Right forelimb (tissue), 1 donor: ENCODE results near the gene CARM1.
"Not testable (repeated sequence)": the region's sequence is repeated elsewhere in the genome, so short reads cannot be mapped to it uniquely, and the experiment has no call there.

Experiments
- DNase-seq: peaks from one replicate; pipeline ENCODE4 v3.0.0-alpha.2; 2018

The CARM1 gene

DNA sequence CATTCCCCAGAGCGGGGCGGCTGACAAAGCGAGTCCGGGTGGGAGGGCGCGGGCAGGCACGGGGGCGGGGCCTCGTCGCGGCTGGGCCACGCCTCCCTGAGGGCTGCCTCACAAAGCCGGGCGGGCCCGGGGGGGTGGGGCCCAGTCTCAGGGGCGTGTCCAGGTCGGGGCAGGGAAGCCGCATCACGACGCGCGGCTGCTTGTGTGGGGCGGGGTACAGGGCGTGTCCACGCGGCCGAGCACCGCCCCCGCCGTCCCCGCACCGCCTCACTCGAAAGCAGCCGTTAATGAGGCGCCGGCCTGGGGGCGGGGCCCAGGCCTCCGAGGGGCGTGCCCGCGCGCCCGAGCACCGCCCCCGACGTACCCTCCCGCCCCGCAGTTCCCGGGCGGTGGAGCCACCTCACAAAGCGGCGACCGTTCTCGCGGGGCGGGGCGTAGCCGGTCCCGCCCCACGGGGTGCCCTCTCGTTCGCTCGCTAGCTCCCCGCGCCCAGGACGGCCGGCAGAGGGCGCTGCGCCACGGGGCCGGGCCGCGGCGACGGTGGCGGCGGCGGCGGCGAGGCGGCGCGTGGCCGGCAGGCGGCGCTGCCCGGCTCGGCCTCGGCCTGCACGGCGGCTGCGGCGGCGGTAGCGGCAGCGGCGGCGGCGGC lies at the start of gene CARM1:
CARM1 (plus strand) TSS at position 599 of the 649 bp plus-strand sequence. CDS start 150 bp downstream, outside the sequence.
- DNase-seq = peak; percentile 100

DNA sequence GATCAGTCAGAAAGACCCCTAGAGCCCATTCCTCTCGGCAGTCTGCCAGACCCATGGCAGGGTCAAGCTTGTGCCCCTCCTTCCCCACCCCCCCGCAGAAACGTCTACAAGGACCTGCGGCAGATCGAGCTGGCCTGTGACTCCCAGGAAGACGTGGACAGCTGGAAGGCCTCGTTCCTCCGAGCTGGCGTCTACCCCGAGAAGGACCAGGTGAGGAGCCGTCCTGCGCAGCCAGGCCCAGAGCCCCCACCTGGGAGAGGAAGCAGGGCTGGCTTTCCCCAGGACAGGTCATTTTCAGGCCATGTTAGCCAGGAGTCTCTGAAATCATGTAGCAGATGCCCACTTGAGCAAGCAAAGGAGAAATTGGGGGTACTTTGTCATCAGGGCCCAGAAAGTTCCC lies 47.7 kb upstream of the CARM1 start:
- DNase-seq = no peak

DNA sequence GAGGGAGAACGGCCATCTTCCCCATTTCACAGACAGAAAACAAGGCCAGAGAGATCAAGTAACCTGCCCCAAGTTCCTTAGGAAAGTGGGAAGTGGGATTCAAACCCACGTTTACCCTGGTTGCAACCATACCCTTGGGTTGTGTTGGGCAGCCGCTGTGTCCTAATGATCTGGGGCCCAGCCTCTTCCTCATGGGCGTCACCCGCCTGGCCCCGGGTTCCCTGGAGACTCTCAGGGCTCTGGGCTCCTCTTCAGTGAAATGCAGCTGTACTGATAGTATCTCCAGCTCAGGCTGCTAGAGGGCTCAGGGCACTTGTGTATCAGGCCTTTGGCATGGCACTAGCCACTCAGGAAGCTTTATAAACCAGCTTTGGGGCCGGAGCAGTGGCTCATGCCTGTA lies 45.1 kb upstream of the CARM1 start:
- DNase-seq = no peak

DNA sequence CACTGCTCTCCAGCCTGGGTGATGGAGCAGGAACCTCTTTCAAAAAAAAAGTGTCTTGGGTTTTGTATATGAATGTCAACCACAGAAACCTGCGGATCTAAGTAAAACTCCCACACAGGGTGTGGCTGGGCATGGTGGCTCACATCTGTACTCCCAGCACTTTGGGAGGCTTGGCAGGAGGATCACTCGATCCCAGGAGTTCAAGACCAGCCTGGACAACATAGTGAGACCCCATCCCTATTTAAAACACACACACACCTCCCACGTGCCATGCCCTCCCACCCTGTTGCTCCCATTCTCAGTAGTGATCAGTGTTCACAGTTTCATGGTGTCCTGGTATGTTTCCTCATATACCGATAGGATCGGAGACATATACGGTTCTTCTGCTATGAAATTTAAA lies 44.5 kb upstream of the CARM1 start:
- no peak for DNase-seq

DNA sequence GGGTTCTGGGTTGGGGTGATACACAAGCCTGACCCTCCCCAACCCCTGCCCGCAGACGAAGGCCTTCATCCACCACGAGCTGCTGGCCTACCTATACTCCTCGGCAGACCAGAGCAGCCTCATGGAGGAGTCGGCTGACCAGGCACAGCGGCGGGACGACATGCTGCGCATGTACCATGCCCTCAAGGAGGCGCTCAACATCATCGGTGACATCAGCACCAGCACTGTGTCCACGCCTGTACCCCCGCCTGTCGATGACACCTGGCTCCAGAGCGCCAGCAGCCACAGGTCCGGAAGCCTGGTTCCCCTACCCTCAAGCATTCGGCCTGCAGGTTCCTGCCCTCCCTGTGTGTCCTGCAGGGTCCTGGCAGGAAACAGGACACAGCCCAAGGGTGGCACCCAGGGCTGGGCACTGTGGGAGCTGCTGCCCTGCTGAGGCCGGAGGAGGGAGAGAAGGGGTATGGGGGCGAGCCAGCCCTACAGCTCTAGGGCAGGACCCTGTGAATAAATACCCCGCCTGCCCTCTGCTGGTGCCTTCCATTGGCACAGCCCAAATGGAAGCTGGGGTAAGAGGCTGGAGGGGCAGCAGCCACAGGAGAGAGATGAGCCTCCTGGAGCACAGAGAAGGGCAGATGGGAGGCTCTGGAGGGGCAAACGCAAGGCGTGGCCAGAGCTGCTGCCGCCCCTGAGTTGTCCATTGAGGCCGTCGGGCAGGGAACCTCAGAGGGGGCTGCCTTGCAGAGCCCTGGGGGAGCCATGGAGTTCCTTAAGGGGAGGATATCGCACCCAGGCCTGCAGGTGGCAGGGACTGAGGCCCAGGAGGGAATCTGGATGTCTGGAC lies 42.2 kb upstream of the CARM1 start:
- no peak for DNase-seq

DNA sequence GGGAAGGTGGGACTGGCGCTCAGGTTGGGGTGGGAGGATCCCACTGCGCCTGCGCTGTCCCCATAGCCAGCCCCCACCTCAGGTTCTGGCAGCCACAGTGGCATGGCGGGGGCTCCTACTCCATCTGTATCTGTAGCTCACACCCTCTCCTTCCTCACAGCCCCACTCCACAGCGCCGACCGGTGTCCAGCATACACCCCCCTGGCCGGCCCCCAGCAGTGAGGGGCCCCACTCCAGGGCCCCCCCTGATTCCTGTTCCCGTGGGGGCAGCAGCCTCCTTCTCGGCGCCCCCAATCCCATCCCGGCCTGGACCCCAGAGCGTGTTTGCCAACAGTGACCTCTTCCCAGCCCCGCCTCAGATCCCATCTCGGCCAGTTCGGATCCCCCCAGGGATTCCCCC lies 41.4 kb upstream of the CARM1 start:
- DNase-seq = no peak

DNA sequence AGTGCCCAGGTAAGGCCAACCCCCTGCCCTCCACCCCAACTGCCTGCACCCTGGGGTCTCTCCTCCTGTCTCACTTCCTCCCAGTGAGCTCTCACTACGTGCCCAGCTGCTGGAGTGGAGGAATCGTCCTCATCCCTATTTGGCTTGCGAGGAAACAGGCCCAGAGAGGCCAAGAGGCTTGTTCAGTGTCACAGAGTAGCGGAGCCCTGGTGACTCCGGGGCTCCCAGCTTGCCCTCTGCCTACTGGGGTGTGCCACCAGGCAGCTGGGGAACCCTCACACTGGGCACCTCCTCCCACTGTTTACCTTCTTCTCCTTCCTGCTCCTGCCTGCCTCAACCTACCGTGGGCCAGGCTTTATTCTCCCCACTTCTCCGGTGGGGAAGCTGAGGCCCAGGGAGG lies 41.0 kb upstream of the CARM1 start:
- no peak for DNase-seq

DNA sequence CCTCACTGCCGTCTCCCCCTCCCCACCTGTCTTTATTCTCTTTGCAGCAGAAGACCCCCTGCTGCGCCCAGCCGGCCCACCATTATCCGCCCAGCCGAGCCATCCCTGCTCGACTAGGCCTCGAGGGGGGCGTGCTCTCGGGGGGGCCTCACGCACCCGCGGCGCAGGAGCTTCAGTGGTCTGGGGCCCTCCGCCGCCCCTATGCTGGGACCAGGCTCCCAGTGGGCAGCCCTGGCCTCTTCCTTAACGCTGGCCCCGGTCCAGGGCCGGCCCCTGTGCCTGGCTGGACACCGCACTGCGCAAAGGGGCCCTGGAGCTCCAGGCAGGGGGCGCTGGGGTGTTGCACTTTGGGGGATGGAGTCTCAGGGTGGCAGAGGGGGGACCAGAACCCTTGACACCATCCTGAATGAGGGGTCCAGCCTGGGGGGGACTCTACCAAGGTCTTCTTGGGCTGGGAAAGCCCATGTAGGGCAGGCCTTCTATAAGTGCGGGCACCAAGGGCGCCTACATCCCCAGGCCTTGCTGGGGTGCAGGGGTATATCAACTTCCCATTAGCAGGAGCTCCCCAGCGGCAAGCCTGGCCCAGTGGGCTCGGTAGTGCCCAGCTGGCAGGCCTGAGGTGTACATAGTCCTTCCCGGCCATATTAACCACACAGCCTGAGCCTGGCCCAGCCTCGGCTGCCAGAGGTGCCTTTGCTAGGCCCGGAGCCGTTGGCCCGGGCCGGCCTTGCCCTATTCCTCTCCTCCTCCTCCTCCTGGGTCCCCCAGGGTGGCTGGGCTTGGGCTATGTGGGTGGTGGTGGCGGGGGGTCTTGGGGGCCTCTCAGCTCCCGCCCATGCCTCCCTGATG lies 40.2 kb upstream of the CARM1 start:
- no peak for DNase-seq

DNA sequence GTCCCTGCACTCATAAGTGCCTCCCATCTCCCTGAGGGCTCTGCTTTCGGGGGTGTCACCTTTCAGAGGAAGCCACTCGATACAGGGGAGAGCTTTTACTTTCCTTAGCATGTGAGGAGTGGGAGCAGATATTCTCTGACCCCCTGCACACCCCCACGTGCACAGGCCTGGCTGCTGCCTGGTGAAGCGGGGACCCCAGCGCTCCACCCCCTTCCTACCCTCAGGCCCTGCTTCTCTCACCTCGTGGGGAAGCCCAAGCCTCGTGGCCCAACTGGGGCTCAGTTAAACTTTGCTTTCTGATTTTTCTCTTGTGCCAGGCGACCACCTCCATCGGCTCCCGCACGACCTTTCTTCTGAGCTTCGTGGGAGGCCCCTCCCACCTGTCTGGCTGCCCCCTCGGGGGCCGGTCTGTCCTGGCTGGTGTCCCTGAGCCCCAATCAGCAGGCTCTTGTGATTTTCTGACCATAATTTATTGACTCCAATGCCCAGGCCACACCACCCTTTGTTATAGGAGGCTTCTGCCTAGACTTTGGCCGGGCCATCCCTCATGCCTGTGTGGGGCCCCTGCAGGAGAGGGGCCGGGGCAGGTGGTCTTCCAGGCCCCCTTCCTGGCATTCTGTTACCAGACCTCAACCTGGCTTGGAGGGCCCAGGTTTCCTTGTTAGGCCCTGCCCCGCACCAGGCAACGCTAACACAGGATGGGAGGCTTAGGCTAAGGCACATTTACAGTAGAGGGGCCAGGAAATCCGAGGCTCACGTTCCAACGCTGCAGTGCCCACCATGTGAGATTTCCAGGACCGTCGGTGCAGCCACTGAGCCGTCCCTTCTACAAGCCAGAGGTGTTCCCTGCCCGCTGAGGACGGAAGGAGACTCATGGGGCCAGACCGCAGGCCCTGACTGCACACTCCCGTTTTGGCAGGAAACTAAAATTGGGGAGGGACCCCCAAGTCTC lies 39.1 kb upstream of the CARM1 start:
- DNase-seq = no peak

DNA sequence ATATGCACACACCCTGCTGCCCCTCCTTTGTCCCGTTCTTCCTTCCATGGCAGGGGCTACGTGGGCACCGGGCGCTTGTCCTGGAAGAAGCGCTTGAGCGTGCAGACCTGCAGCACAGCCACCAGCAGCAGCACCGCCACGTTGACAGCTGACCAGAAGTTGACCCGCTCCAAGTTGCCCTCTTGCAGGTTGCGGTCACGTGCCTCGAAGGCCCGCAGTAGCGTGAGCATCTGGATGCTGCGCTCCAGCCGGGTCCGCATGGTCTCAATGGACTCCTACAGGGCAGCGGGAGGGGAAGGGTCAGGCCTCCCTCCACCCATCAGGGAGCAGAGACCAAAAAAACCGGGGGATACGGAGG lies 38.4 kb upstream of the CARM1 start:
- DNase-seq = no peak

DNA sequence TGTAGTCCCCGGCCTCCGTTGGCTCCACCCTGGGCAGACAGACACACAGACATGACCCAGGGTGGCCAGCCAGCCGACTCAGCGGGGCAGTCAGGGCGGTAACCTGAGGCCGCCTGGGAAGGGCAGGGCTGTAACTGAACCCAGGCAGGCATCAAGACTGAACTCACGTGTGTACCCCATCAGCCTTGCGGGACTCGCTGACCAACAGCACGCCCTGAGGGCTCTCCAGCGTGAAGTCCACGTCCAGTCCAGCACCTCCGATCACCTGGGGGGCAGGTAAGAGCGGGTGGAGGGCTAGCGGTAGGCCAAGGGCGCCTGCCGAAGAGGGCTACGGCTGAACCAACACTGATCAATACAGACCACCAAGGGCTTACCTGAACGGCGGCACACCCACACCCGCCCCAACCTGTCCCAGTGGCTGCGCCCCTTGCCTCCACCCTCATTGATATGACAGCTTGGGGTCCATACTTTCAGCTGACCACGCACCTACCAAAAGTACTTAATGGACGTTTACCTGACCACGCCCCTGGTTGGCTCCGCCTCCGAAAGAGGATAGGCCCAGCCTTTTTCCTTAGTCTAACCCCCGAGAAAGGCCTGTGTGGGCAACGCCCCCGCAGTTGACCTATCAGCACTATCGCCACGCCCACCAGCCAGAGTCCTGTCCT lies 36.1 kb upstream of the CARM1 start:
- no peak for DNase-seq

DNA sequence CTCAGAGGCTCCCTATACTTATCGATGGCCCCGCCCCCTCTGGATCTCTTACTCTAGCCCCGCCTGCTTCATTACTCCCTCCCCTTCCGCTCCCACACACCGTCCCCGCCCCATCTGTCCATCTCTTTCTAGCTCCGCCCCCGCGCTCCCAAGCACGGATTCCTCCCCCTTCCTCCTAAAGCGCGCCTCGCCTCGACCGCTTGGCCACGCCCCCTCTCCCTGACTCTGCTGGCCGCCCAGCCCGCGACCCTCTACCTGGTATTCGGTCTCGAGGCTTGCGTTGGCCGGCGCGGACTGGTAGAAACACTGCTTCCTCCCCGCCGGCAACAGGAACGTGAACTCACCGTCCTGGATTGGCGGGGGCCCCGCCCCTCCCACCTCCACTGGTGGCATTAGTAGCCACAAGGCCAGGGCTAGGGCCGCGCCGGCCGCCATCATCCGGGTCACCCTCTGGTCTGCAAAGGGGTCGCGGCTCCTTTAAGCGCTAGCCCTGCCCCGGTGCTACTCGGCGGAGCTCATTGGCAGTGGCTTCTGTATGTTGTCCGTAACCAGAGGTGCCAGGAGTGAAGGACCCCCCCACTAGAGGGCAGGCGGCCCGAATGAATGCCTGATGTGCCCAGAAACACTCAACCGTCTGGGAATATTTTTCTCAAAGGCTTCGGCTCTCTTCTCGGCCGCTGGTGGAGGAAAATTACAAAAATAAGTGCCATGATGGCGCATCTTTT lies 35.4 kb upstream of the CARM1 start, which contains the start of gene TMED1:
TMED1 (minus strand) TSS at position 459 of the 725 bp plus-strand sequence; CDS start at position 438, 21 bp downstream.
- peak; percentile 97 for DNase-seq

DNA sequence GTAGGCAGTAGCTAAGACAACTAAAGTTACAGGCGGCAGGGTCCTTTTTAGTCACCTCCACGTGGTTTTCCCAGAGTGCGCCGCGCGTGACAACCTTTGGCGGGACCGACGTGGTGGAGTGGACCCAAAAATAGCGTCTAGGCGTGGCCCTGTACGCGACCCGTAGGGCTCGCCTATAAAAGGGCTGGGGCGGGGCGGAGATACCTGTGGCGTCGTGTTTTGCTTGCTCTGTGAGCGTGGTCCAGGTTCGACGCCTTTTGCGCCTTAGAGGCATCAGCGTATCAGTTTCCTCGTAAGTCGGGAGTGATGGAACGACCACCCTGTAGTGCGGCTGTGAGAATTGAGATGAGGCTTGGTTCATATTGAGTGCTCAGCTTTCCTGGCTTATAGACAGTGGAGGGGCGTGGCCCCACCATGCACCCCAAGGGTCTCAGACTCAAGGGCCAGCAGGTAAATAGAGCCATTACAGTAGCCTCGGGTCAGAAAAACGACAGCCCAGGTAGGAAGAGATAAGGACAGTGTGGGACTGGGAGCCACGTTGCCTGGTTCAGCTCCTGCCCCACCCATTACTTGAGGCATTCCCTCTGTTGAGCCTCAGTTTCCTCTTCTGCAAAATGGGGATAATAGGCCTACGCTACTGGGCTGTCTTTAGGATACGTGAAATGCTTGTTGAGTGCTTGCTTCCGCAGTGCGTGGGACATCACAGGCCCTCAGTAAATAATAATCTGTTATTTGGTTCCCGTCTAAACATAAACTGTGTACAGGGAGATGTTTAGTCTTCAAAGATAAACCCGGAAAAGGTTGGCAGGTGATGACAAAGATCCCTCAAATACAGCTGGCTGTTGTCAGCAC lies 34.6 kb upstream of the CARM1 start:
- no peak for DNase-seq

DNA sequence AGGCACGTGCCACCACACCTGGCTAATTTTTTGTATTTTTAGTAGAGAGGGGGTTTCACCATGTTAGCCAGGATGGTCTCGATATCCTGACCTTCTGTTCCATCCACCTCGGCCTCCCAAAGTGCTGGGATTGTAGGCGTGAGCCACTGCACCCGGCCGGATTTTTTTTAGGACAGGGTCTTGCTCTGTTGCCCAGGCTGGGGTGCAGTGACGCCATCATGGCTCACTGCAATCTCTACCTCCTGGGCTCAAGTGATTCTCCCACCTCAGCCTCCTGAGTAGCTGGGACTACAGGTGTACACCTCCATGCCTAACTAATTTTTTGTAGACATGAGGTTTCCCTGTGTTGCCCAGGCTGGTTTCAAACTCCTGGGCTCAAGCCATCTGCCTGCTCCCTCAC lies 33.7 kb upstream of the CARM1 start:
- not testable (repeated sequence) for DNase-seq

DNA sequence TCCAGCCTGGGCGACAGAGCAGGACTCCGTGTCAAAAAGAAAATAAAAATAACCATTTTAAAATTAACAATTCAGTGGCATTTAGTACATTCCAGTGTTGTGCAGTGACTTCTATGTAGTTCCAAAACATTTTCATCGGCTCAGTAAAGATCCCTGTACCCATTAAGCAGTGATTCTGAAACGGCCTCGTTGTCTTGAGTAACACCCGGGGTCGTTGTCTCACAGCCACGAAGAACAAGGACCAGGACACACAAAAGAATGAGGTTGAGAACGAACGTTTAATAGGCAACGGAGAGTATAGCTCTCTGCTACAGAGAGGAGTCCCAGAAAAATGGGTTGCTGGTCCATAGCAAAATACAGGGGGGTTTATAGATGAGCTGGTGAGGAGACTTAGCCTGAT lies 33.0 kb upstream of the CARM1 start:
- DNase-seq = no peak

DNA sequence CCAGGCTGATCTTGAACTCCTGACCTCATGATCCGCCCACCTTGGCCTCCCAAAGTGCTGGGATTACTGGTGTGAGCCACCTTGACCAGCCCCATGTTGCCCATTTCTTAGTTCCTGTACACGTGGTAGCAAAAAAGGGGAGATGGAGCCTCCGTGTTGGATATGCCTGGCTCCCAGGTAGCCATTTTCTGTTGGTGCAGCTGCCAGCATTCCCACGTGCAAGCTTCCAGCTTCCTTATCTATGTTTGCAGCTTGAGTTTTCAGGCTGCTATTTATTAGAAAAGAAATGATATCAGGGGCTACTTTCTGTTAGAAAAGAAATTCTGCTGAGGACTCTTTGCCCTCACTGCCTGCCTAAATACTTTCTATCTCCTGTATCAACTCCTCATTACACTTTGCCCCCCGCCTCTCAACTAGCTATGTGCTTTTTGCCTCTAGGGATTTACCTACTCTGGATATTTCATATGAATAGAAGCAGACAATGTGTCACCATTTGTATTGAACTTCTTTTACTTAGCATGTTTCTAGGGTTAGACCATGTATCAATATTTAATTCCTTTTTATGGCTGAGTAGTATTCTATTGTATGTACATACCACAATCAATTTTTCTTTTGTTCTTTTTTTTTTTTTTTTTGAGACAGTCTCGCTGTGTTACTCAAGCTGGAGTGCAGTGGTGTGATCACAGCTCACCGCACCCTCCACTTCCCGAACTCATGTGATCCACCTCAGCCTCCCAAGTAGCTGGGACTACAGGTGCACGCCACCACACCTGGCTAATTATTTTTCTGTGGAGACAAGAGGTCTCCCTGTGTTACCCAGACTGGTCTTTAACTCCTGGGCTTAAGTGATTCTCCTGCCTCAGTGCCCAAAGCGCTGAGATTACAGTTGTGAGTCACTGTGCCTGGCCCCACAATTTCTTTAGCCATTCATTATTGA lies 32.0 kb upstream of the CARM1 start:
- DNase-seq = no peak

DNA sequence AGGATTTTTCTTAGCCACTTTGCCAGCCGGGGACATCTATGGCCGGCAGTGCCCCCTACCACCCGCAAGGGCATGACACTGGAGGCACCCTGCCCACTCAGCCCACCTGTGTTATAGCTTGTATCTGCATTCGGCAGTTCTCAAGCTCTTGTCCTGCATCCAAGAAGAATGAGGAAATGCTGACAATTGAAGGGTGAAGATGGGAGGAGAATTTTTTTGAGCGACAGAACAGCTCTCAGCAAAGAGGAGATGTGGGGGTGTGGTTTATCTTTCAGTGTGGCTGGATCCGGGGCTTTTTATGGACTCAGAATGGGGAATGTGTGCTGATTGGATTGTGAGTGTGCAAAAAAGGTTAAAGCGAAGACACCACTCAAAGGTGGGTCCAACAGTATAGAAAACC lies 28.6 kb upstream of the CARM1 start:
- no peak for DNase-seq

DNA sequence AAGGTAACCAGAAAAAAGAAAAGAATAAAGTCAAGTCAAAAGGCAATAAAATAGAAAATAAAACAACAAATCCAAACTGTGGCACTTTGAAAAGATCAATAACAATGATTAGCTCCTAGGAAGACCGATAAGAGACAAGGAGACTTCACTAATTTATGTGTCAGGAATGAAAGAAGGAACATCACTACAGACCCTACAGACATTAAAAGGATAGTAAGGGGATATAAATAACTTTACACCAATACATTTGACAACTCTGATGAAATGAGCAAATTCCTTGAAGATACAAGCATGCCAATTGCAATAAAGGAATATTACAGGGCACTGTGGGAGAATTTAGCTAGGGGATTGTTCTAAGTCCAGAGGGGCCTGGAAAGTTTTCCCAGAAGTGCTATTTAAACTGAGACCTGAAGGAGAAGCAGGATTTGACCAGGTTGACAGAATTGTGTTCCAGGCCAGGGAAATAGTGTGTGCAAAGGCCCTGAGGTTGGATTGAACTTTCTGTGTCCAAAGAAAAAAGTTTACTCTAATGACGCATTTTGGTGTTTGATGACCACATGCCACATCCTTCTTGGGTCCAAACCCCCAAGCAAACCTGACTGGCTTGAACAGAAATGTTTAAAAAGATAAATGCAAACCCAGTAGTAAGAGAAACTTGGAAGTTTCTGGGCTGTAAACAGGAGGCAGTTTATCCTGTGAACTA lies 24.7 kb upstream of the CARM1 start:
- no peak for DNase-seq
